Thyroid gland (tissue), 4 donors: ENCODE data around the gene PLEKHA7.

Source experiments
- CTCF ChIP-seq, 6 experiments: fragments of 200-600 bp in 3 of 6; fragments of 450-650 bp in 3 of 6; sonication (generic) in 3 of 6; IDR thresholded peaks; one replicate each; pipeline ENCODE4 v1.5.1; 2016 to 2019; ENCODE audit warnings: antibody characterized with exemption in 6 of 6, mild to moderate bottlenecking in 2 of 6, inconsistent platforms in 1 of 6, moderate library complexity in 1 of 6
- POLR2A ChIP-seq, 2 donors: fragments of 450-650 bp; IDR thresholded peaks; one replicate each; pipeline ENCODE4 v1.6.1; 2017; ENCODE audit warnings: antibody characterized with exemption in 2 of 2, mild to moderate bottlenecking in 2 of 2, moderate library complexity in 1 of 2

GRCh38 chr11:16791191-16791961 lies 222.8 kb downstream of the PLEKHA7 start:
- TF ChIP-seq CTCF (IDR thresholded peaks at IDR 0.05), result no peak
- no peak for TF ChIP-seq POLR2A (IDR thresholded peaks at IDR 0.05)
